ENCODE results near the gene MAGI2. TPM values are rescaled to one million over a fixed set of nuclear protein-coding genes. Genes with fewer than 3 reads are reported as not detected.

The MAGI2 gene
- polyA plus RNA-seq, 3 donors = 0.03 to 0.11 TPM; not detected in 1

GRCh38 chr7:79137942-79138341 lies 315.5 kb downstream of the MAGI2 start:
- H3K4me3 Mint-ChIP-seq = no peak overlapping the region
- no peak overlapping the region for H2AFZ ChIP-seq (ENCODE audit: insufficient read depth, low read depth, low read length, poor library complexity, severe bottlenecking)
- no peak overlapping the region for H3K4me2 ChIP-seq (replicated peaks; ENCODE audit: extremely low read depth, low read length, poor library complexity, severe bottlenecking)
- intact Hi-C loops (cut with micrococcal nuclease) = no loop called here
- H3K9me3 ChIP-seq (replicated peaks in 1 of 2; ENCODE audit: control insufficient read depth in 1 of 2, insufficient read depth in 1 of 2, low read length in 2 of 2) = peaks cover 0 to 3% of the 10 kb centered on the region in 2 donors
- TF ChIP-seq, protein P1, sequence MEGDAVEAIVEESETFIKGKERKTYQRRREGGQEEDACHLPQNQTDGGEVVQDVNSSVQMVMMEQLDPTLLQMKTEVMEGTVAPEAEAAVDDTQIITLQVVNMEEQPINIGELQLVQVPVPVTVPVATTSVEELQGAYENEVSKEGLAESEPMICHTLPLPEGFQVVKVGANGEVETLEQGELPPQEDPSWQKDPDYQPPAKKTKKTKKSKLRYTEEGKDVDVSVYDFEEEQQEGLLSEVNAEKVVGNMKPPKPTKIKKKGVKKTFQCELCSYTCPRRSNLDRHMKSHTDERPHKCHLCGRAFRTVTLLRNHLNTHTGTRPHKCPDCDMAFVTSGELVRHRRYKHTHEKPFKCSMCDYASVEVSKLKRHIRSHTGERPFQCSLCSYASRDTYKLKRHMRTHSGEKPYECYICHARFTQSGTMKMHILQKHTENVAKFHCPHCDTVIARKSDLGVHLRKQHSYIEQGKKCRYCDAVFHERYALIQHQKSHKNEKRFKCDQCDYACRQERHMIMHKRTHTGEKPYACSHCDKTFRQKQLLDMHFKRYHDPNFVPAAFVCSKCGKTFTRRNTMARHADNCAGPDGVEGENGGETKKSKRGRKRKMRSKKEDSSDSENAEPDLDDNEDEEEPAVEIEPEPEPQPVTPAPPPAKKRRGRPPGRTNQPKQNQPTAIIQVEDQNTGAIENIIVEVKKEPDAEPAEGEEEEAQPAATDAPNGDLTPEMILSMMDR (IDR thresholded peaks at IDR 0.05) = no peak
- H3K27me3 ChIP-seq (ENCODE audit: control insufficient read depth in 2 of 2, insufficient read depth in 2 of 2, low read length in 2 of 2) = no peaks in the 10 kb centered on the region
- H3K4me3 ChIP-seq (replicated peaks in 1 of 3; ENCODE audit: low read depth in 2 of 3, low read length in 3 of 3) = no peak overlapping the region
- H3K4me1 Mint-ChIP-seq = no peaks in the 10 kb centered on the region
- H3K79me2 ChIP-seq (ENCODE audit: insufficient read depth, low read length) = no peaks in the 10 kb centered on the region
- no peaks in the 10 kb centered on the region for H3K36me3 Mint-ChIP-seq
- H3K9me3 Mint-ChIP-seq = peaks cover 0 to 16% (median 8%) of the 10 kb centered on the region in 7 donors
- no peak overlapping the region for H3K27ac ChIP-seq (ENCODE audit: low read depth in 1 of 2, low read length in 2 of 2)
- H3K4me1 ChIP-seq (ENCODE audit: control insufficient read depth in 1 of 2, insufficient read depth in 2 of 2, low read length in 2 of 2) = no peaks in the 10 kb centered on the region
- no peaks in the 10 kb centered on the region for H4K20me1 ChIP-seq (ENCODE audit: insufficient read depth, low read length)
- H3K36me3 ChIP-seq (replicated peaks in 1 of 2; ENCODE audit: control insufficient read depth in 1 of 2, insufficient read depth in 2 of 2, low read length in 2 of 2) = no peaks in the 10 kb centered on the region
- DNase-seq = no peak
- H3K27me3 Mint-ChIP-seq (ENCODE audit: low read depth in 3 of 3) = no peaks in the 10 kb centered on the region
- no peak overlapping the region for H3K27ac Mint-ChIP-seq
- H3K9ac ChIP-seq (ENCODE audit: insufficient read depth, low read length, poor library complexity, severe bottlenecking) = no peak overlapping the region
- no CpG with 5 or more reads among the region's 3 CpGs for WGBS (ENCODE audit: insufficient coverage)

DNA sequence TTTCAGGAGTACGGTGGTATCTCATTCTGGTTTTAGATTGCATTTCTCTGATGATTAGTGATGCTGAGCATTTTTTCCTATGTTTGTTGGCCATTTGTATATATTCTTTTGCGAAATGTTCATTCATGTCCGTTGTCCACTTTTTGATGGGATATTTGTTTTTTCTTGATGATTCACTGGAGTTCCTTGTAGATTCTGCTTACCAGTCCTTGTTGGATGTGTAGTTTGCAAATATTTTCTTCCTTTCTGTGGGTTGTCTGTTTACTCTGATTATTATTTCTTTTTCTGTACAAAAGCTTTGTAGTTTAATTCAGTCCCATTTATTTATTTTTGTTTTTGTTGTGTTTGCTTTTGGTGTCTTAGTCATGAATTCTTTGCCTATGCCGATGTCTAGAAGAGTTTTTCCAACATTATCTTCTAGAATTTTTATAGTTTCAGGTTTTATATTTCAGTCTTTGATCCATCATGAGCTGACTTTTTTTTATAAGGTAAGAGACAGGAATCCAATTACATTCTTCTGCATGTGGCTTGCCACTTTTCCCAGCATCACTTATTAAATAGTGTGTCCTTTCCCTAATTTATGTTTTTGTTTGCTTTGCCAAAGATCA lies 320.5 kb downstream of the MAGI2 start:
- peaks cover 0 to 2% (median 0%) of the 10 kb centered on the region in 3 donors for H3K27me3 Mint-ChIP-seq (ENCODE audit: low read depth in 3 of 3)
- Histone ChIP-seq H2AFZ (ENCODE audit: insufficient read depth, low read depth, low read length, poor library complexity, severe bottlenecking) (no peak overlapping the region), H3K36me3 (replicated peaks in 1 of 2; ENCODE audit: control insufficient read depth in 1 of 2, insufficient read depth in 2 of 2, low read length in 2 of 2) (no peaks in the 10 kb centered on the region), H3K79me2 (ENCODE audit: insufficient read depth, low read length) (no peaks in the 10 kb centered on the region), H3K9ac (ENCODE audit: insufficient read depth, low read length, poor library complexity, severe bottlenecking) (no peak overlapping the region), H3K4me3 (replicated peaks in 1 of 3; ENCODE audit: low read depth in 2 of 3, low read length in 3 of 3) (no peak overlapping the region), H3K4me1 (ENCODE audit: control insufficient read depth in 1 of 2, insufficient read depth in 2 of 2, low read length in 2 of 2) (no peaks in the 10 kb centered on the region), H3K4me2 (replicated peaks; ENCODE audit: extremely low read depth, low read length, poor library complexity, severe bottlenecking) (no peak overlapping the region), H3K27ac (ENCODE audit: low read depth in 1 of 2, low read length in 2 of 2) (no peak overlapping the region), H4K20me1 (ENCODE audit: insufficient read depth, low read length) (no peaks in the 10 kb centered on the region), H3K9me3 (replicated peaks in 1 of 2; ENCODE audit: control insufficient read depth in 1 of 2, insufficient read depth in 1 of 2, low read length in 2 of 2) (peaks cover 0 to 6% of the 10 kb centered on the region in 2 donors), H3K27me3 (ENCODE audit: control insufficient read depth in 2 of 2, insufficient read depth in 2 of 2, low read length in 2 of 2) (no peaks in the 10 kb centered on the region)
- peaks cover 0 to 11% (median 6%) of the 10 kb centered on the region in 7 donors for H3K9me3 Mint-ChIP-seq
- no peak overlapping the region for H3K4me3 Mint-ChIP-seq
- H3K36me3 Mint-ChIP-seq = no peaks in the 10 kb centered on the region
- DNase-seq = no peak
- no peaks in the 10 kb centered on the region for H3K4me1 Mint-ChIP-seq
- intact Hi-C loops (cut with micrococcal nuclease) = no loop called here
- no CpG with 5 or more reads among the region's 4 CpGs for WGBS (ENCODE audit: insufficient coverage)
- TF ChIP-seq, protein P1 (IDR thresholded peaks at IDR 0.05) = no peak
- no peak overlapping the region for H3K27ac Mint-ChIP-seq

Data from CD14-positive monocyte (primary cell).